ENCODE data around the gene GNG13.
"Not testable (repeated sequence)": the region's sequence is repeated elsewhere in the genome, so short reads cannot be mapped to it uniquely, and the experiment has no call there.

DNA sequence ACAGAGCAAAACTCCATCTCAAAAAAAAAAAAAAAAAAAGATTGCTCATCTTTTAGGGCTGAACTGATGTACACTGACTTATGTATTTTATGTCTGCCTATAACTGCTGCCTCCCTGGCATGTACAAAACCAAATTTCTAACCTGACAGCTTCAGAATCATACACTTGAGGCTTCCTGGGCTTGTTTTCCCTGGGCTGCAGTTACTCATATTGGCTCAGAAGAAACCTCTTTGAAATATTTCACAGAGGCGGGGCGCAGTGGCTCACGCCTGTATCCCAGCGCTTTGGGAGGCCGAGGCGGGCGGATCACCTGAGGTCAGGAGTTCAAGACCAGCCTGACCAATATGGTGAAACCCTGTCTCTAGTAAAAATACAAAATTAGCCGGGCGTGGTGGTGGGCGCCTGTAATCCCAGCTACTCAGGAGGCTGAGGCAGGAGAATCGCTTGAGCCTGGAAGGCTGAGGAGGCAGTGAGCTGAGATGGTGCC is 46.4 kb downstream of the GNG13 start:
- TF ChIP-seq, protein P1, sequence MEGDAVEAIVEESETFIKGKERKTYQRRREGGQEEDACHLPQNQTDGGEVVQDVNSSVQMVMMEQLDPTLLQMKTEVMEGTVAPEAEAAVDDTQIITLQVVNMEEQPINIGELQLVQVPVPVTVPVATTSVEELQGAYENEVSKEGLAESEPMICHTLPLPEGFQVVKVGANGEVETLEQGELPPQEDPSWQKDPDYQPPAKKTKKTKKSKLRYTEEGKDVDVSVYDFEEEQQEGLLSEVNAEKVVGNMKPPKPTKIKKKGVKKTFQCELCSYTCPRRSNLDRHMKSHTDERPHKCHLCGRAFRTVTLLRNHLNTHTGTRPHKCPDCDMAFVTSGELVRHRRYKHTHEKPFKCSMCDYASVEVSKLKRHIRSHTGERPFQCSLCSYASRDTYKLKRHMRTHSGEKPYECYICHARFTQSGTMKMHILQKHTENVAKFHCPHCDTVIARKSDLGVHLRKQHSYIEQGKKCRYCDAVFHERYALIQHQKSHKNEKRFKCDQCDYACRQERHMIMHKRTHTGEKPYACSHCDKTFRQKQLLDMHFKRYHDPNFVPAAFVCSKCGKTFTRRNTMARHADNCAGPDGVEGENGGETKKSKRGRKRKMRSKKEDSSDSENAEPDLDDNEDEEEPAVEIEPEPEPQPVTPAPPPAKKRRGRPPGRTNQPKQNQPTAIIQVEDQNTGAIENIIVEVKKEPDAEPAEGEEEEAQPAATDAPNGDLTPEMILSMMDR (conservative IDR thresholded peaks at IDR 0.05): not testable (repeated sequence)
- not testable (repeated sequence) for TF ChIP-seq ZFX (IDR thresholded peaks at IDR 0.05)

Data from C4-2B (cell line).